ENCODE results near the gene ZFAND2A. TPM values are rescaled to one million over a fixed set of nuclear protein-coding genes. Genes with fewer than 3 reads are reported as not detected.
A peak's percentile ranks its signal among the peaks of the same experiment; 100 is the strongest.
"Not testable (repeated sequence)": the region's sequence is repeated elsewhere in the genome, so short reads cannot be mapped to it uniquely, and the experiment has no call there.

ZFAND2A gene
- total and polyA plus RNA-seq, 12 donors: 11.8 to 54.1 (median 20.2) TPM

DNA sequence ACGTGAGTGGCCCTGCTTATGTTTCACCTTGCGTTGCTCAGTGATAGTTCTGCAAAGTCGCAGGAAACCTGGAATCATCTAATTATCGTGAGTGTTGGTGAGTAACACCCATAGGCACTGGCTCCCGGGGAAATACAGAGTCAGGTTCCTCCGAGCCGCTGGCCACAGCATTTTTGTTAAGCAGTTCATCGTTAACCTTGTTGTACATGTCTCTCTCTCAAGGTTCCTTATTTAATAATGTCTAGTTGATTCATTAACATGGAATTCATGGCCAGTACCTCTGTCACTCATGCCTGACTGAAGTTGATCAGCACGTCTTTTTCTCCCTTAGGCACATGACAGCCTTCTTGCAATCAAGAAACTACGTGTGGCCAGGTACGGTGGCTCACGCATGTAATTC lies 3.1 kb upstream of the ZFAND2A start:
- no peaks in the 10 kb centered on the region for H3K27me3 ChIP-seq
- DNase-seq: no peak
- peaks cover 0 to 9% of the 10 kb centered on the region in 2 donors for H3K36me3 ChIP-seq (replicated peaks in 1 of 2)
- no peaks in the 10 kb centered on the region for H3K9me3 ChIP-seq (replicated peaks in 1 of 3)
- no peak for TF ChIP-seq POLR2A (IDR thresholded peaks at IDR 0.05)
- TF ChIP-seq, protein P1, sequence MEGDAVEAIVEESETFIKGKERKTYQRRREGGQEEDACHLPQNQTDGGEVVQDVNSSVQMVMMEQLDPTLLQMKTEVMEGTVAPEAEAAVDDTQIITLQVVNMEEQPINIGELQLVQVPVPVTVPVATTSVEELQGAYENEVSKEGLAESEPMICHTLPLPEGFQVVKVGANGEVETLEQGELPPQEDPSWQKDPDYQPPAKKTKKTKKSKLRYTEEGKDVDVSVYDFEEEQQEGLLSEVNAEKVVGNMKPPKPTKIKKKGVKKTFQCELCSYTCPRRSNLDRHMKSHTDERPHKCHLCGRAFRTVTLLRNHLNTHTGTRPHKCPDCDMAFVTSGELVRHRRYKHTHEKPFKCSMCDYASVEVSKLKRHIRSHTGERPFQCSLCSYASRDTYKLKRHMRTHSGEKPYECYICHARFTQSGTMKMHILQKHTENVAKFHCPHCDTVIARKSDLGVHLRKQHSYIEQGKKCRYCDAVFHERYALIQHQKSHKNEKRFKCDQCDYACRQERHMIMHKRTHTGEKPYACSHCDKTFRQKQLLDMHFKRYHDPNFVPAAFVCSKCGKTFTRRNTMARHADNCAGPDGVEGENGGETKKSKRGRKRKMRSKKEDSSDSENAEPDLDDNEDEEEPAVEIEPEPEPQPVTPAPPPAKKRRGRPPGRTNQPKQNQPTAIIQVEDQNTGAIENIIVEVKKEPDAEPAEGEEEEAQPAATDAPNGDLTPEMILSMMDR (IDR thresholded peaks at IDR 0.05): no peak
- H3K27ac ChIP-seq: no peak overlapping the region
- WGBS, 4 donors: 89 to 96% (median 93%) methylated on average over 12 of the region's 12 CpGs
- no peak overlapping the region for H3K4me3 ChIP-seq
- intact Hi-C loops (cut with DNase I): no loop called here
- peaks cover 7 to 19% of the 10 kb centered on the region in 2 donors for H3K4me1 ChIP-seq (replicated peaks in 1 of 2)

DNA sequence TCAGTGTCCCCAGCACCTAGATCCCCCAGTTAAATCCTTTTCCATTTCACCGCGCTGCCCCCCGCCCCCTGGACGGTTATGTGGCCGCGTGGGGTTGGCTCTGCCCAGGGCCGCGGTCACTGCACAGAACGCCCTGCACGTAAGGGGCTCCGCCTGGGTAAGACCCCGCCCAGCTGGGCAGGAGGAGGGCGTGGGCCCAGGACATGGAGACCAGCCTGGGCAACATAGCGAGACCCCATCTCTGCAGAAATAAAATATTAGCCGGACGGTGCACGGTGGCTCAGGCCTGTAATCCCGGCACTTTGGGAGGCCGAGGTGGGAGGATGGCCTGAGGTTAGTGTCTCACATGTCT lies 650 bp upstream of the ZFAND2A start:
- peak in 1 of 7 donors; percentile 21 for DNase-seq
- Histone ChIP-seq H3K27me3 (no peaks in the 10 kb centered on the region), H3K9me3 (replicated peaks in 1 of 3) (no peaks in the 10 kb centered on the region), H3K4me1 (replicated peaks in 1 of 2) (peaks cover 7 to 20% of the 10 kb centered on the region in 2 donors), H3K36me3 (replicated peaks in 1 of 2) (peaks cover 0 to 27% of the 10 kb centered on the region in 2 donors), H3K27ac (peak overlapping the region in 4 of 5 donors; percentile 72 to 98 (median 88)), H3K4me3 (peak overlapping the region in 2 of 4 donors; percentile 62 to 96)
- TF ChIP-seq, protein P1 (IDR thresholded peaks at IDR 0.05): no peak
- TF ChIP-seq POLR2A (IDR thresholded peaks at IDR 0.05): no peak
- WGBS, 4 donors: 20 to 51% (median 25%) methylated on average over 5 to 19 of the region's 19 CpGs
- intact Hi-C loops (cut with DNase I): no loop called here

DNA sequence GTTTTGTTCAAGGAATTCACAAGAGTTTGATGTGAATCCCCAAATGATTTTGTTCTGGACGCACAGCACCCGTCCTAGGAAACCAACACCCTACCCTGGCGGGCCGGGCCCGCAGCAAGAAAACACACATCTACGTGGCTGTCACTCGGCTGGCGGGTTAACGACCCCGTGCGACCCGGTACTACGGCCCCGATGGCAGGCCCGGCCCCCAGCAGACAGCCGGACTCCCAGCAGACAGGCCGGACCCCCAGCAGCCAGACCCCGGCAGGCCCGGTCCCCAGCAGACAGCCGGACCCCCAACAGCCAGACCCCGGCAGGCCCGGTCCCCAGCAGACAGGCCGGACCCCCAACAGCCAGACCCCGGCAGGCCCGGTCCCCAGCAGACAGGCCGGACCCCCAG lies 765 bp downstream of the ZFAND2A start:
- DNase-seq; H3K27me3 ChIP-seq; intact Hi-C loops (cut with DNase I); H3K9me3 ChIP-seq (replicated peaks in 1 of 3): not testable (repeated sequence)
- Histone ChIP-seq H3K36me3 (replicated peaks in 1 of 2) (peaks cover 0 to 36% of the 10 kb centered on the region in 2 donors), H3K4me3 (peak overlapping the region in 2 of 4 donors; percentile 62 to 96), H3K4me1 (replicated peaks in 1 of 2) (peaks cover 7 to 20% of the 10 kb centered on the region in 2 donors), H3K27ac (peak overlapping the region in 1 of 5 donors; percentile 58)
- WGBS, 4 donors: 0 to 24% (median 5%) methylated on average over 2 to 21 of the region's 26 CpGs

DNA sequence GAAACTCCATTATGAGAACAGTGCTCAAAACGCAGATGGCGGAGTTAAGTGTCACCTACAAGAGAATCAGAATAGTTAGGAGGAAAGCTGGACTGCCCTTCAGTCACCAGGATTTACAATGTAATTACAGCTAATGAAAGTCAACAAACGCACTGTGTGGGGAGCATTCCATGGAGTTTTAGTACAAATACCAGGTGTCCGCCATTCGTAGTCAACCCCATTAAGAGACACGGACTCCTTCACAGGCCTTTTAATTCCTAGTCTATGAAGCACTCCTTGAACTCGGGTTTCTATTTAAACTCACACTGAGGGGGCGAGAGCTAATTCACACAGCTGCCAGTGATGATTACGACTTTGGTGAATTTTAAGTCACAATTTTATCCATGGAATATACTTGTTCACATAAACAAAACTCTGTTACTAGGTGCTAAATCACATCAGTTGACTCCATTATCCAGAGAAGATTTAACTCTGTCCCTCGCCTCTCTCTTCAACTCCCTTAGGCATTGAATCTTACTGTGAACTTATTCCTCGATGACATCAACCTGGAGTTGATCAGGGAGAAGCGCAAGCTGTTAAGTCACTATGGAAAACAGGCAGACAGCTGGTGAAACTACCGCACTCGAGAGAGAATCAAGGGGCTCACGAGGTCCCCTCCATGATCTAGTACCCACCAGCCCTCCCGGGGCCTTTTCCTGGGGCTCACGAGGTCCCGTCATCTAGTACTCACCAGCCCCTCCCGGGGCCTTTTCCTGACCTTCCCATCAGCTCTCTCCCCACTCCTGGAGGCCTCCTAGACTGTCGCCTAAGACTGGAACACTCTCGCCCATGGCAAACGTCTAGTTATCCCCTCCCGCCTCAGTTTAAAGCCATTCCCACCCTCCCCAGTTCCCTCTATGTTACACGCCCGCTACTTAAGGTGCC lies 1.5 kb downstream of the ZFAND2A start:
- intact Hi-C loops (cut with DNase I): no loop called here
- WGBS, 4 donors: 54 to 70% (median 60%) methylated on average over 25 of the region's 25 CpGs
- H3K27me3 ChIP-seq: no peaks in the 10 kb centered on the region
- peaks cover 7 to 20% of the 10 kb centered on the region in 2 donors for H3K4me1 ChIP-seq (replicated peaks in 1 of 2)
- H3K4me3 ChIP-seq: peak overlapping the region in 2 of 4 donors; percentile 62 to 96
- DNase-seq: no peak
- no peak for TF ChIP-seq POLR2A (IDR thresholded peaks at IDR 0.05)
- TF ChIP-seq, protein P1 (IDR thresholded peaks at IDR 0.05): no peak
- peaks cover 0 to 41% of the 10 kb centered on the region in 2 donors for H3K36me3 ChIP-seq (replicated peaks in 1 of 2)
- H3K27ac ChIP-seq: peak overlapping the region in 1 of 5 donors; percentile 58
- no peaks in the 10 kb centered on the region for H3K9me3 ChIP-seq (replicated peaks in 1 of 3)
